Lower lobe of right lung (tissue), 2 donors: ENCODE measurements around the gene HIVEP2. TPM values are rescaled to one million over a fixed set of nuclear protein-coding genes. Genes with fewer than 3 reads are reported as not detected.

Experiments
- ATAC-seq, 2 donors: fragments of 200-7000 bp; cut with Tn5 transposase; one replicate each; pipeline ENCODE4 v1.9.1; 2020 to 2022; ENCODE audit warnings: mild to moderate bottlenecking in 2 of 2, moderate library complexity in 2 of 2
- DNase-seq: peaks from one replicate; pipeline ENCODE4 v3.0.0-alpha.2; 2020
- H3K27ac ChIP-seq: fragments of 200-600 bp; one replicate; pipeline ENCODE4 v1.8.0; 2022
- H3K27me3 ChIP-seq: fragments of 200-600 bp; one replicate; pipeline ENCODE4 v1.8.0; 2022; ENCODE audit warnings: low read depth
- H3K36me3 ChIP-seq: fragments of 200-600 bp; one replicate; pipeline ENCODE4 v1.8.0; 2022; ENCODE audit warnings: mild to moderate bottlenecking
- H3K4me1 ChIP-seq: fragments of 200-600 bp; one replicate; pipeline ENCODE4 v1.8.0; 2022
- H3K4me3 ChIP-seq: fragments of 200-600 bp; one replicate; pipeline ENCODE4 v1.8.0; 2022; ENCODE audit warnings: mild to moderate bottlenecking
- H3K9me3 ChIP-seq: fragments of 200-600 bp; one replicate; pipeline ENCODE4 v1.8.0; 2022
- intact Hi-C: fragments of 100-400 bp; cut with DNase I; formaldehyde crosslinking; loops from one replicate; pipeline ENCODE4 v1.11.0; 2022
- total RNA-seq: library from RNA; stranded (reverse); fragmentation: NEBNext Ultra II Directional; extraction: Animal tissue kit (Norgen Biotek cat#: 25700); gene quantifications from one replicate; pipeline ENCODE4 v1.2.1, GENCODE V29; 2021
- TF ChIP-seq, protein P1 (sequence below): fragments of 200-600 bp; IDR thresholded peaks from one replicate; pipeline ENCODE4 v1.8.0; 2022; ENCODE audit warnings: antibody characterized with exemption, mild to moderate bottlenecking
- donor health status: DM: no; HTN: yes; CAD: no; lungs with severe emphysema.

HIVEP2 gene
- total RNA-seq, 1 donor from 2014 or later = 13.1 TPM

DNA sequence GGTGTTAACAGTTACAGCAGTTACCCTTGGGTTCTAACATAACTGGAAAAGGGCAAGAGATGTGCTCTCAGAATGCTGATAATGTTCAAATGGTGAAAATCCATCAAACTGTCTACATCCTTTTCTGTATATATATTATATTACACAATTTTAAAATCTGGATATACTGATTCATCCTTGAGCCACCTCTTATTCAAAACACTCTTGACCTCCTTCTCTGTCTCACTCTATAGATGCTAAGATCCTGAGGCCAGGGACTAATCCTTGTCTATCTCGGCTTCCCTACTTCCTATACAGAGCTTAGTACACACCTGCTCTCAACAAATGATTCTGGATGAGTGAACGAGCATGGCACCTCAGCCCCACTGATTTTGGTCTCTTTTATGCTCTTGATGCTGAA, 47.3 kb downstream of the HIVEP2 start:
- Histone ChIP-seq H3K27ac (no peak overlapping the region), H3K4me3 (no peak overlapping the region), H3K36me3 (no peaks in the 10 kb centered on the region), H3K9me3 (no peaks in the 10 kb centered on the region), H3K27me3 (no peaks in the 10 kb centered on the region), H3K4me1 (peaks cover 3% of the 10 kb centered on the region)
- TF ChIP-seq, protein P1, sequence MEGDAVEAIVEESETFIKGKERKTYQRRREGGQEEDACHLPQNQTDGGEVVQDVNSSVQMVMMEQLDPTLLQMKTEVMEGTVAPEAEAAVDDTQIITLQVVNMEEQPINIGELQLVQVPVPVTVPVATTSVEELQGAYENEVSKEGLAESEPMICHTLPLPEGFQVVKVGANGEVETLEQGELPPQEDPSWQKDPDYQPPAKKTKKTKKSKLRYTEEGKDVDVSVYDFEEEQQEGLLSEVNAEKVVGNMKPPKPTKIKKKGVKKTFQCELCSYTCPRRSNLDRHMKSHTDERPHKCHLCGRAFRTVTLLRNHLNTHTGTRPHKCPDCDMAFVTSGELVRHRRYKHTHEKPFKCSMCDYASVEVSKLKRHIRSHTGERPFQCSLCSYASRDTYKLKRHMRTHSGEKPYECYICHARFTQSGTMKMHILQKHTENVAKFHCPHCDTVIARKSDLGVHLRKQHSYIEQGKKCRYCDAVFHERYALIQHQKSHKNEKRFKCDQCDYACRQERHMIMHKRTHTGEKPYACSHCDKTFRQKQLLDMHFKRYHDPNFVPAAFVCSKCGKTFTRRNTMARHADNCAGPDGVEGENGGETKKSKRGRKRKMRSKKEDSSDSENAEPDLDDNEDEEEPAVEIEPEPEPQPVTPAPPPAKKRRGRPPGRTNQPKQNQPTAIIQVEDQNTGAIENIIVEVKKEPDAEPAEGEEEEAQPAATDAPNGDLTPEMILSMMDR = no peak
- ATAC-seq (no peak), DNase-seq (no peak)
- intact Hi-C loops = no loop called here

DNA sequence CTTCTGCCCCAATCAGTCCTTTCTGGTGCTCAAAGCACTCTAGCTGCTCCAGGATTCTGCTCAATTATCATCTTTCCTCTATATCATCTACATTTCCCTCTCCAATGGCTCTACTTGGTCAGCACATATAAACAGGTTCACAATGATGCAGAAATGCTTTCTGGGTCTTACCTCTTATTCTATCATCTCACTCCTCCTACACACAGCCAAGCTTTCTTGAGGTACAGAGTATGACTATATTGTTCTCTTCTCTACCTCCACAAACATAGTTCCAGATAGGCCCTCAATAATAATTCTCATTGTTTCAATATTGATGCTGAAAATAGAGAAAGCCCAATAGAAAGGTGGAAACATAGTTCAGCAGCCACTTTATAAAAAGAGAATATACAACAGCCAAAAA, 48.2 kb downstream of the HIVEP2 start:
- Histone ChIP-seq H3K4me3 (no peak overlapping the region), H3K36me3 (no peaks in the 10 kb centered on the region), H3K27me3 (no peaks in the 10 kb centered on the region), H3K4me1 (no peaks in the 10 kb centered on the region), H3K27ac (no peak overlapping the region), H3K9me3 (no peaks in the 10 kb centered on the region)
- intact Hi-C loops = no loop called here
- ATAC-seq (no peak), DNase-seq (no peak)
- TF ChIP-seq, protein P1 = no peak

DNA sequence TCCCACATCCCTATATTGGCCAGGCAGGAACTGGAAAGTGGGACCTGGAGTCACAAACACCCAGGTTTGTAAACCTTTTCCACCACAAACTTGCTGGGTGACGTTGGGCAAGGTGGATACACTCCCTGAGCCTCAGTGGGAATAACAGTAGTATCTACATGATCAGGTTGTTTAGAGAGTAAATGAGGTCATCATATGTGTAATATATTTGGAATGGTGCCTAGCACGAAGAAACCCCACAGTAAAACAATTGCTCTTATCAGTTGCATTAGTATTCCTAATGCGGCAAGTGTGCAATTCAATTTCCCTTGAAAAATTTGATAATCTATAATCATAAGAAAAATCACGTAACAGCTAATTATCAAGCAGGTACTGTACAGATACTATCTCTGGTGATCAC, 51.9 kb downstream of the HIVEP2 start:
- Histone ChIP-seq H3K27me3 (no peaks in the 10 kb centered on the region), H3K27ac (no peak overlapping the region), H3K4me3 (no peak overlapping the region), H3K9me3 (no peaks in the 10 kb centered on the region), H3K36me3 (no peaks in the 10 kb centered on the region), H3K4me1 (no peaks in the 10 kb centered on the region)
- TF ChIP-seq, protein P1 = no peak
- intact Hi-C loops = no loop called here
- DNase-seq = no peak
- no peak for ATAC-seq

DNA sequence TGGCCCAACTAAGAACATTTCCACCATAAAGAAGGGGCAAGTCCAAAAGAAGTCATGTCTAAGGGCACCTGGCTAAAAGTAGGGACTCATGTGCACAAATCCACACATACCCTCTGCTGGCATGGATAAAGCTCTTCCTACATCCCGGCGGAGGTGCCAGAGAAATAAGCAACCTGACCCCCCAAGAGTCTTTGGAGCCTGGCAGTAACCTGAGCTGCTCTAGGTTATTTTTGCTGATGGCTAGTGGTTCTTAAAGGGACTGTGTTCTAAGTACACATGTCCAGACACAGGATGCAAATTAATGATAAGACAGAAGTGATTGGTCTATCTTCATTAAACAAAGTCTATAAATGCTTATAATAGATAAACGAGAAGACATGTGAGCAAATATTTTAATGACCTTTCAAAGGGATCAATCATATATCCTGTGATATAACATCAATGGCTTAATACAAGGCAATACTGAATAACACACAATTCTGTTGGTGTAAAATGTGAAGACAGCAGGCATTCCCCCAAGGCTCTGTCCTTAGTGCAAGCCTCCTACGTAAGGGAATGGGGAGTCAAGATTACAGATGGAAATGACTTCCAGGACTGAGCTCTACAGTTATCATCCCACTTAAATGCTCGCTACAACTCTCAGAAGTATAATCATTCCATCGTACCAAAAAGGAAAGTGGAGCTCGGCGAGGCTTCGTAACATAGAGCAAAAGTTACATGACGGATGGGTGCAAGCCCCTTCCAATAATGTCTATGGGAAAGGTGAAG, 52.5 kb downstream of the HIVEP2 start:
- DNase-seq = no peak
- no peaks in the 10 kb centered on the region for H3K27me3 ChIP-seq
- H3K4me3 ChIP-seq = no peak overlapping the region
- intact Hi-C loops = no loop called here
- peaks cover under 1% of the 10 kb centered on the region for H3K4me1 ChIP-seq
- no peak for ATAC-seq
- H3K27ac ChIP-seq = no peak overlapping the region
- no peaks in the 10 kb centered on the region for H3K9me3 ChIP-seq
- no peaks in the 10 kb centered on the region for H3K36me3 ChIP-seq
- TF ChIP-seq, protein P1 = no peak

DNA sequence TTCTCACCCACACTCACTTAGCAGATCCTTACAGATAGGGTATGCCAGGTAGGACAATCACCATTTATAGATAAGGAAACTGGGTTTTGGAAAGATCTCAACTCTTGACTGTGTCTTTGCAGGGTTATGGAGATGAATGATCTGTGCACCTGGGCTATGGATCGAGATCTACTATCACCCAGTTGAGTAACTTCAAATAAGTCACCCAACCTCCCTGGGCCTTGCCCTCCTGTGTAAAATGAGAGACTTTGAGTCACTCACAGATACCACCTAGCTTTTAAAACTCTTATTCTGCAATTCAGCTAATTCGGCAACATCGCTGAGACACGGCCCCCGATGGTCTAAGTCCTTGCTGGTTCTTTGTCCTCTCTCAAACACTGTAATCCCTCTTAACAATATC, 53.5 kb downstream of the HIVEP2 start:
- no peak overlapping the region for H3K27ac ChIP-seq
- H3K36me3 ChIP-seq = no peaks in the 10 kb centered on the region
- TF ChIP-seq, protein P1 = no peak
- no peaks in the 10 kb centered on the region for H3K9me3 ChIP-seq
- peaks cover 10% of the 10 kb centered on the region for H3K4me1 ChIP-seq
- DNase-seq (no peak), ATAC-seq (no peak)
- no peaks in the 10 kb centered on the region for H3K27me3 ChIP-seq
- intact Hi-C loops = no loop called here
- H3K4me3 ChIP-seq = no peak overlapping the region
